PC-3 (cell line): ENCODE results near the gene ETFA.

Source experiments
- EZH2 ChIP-seq: fragments of 300-600 bp; sonication (generic); IDR thresholded peaks from one replicate; pipeline ENCODE4 v1.6.1; 2017; ENCODE audit warnings: antibody characterized with exemption, mild to moderate bottlenecking, low read length; ENCODE audit not compliant: unreplicated experiment
- TF ChIP-seq, protein P1 (sequence below): fragments of 300-600 bp; sonication (generic); conservative IDR thresholded peaks from 2 replicates; pipeline ENCODE4 v1.5.1; 2017; ENCODE audit warnings: antibody characterized with exemption, low read depth, mild to moderate bottlenecking, low read length

DNA sequence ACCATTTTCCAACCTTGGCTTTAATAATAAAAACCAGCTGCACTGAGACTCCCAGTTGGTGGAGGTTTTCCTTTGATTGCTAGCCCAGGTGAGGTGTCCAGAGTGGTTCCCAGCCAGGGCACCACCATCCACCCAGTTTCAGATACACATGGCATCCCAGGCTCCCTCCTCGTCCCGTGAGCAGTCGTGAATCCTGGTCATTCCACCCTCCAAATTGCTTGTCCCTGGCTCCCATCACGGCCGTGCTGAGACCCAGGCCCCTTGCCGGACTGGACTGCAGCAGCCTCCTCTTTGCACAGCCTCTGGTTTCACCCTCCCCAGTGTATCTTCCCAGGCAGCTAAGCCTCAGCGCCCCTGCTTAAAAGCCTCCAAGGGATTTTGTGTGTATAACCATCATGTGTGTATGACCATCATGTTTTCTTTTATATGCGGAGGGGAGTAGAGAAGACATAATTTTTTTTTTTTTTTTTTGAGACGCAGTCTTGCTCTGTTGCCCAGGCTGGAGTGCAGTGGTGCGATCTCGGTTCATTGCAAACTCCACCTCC, 106.3 kb downstream of the ETFA start:
- TF ChIP-seq, protein P1, sequence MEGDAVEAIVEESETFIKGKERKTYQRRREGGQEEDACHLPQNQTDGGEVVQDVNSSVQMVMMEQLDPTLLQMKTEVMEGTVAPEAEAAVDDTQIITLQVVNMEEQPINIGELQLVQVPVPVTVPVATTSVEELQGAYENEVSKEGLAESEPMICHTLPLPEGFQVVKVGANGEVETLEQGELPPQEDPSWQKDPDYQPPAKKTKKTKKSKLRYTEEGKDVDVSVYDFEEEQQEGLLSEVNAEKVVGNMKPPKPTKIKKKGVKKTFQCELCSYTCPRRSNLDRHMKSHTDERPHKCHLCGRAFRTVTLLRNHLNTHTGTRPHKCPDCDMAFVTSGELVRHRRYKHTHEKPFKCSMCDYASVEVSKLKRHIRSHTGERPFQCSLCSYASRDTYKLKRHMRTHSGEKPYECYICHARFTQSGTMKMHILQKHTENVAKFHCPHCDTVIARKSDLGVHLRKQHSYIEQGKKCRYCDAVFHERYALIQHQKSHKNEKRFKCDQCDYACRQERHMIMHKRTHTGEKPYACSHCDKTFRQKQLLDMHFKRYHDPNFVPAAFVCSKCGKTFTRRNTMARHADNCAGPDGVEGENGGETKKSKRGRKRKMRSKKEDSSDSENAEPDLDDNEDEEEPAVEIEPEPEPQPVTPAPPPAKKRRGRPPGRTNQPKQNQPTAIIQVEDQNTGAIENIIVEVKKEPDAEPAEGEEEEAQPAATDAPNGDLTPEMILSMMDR, result no peak
- TF ChIP-seq EZH2, result no peak
